Stimulated activated naive CD4-positive, alpha-beta T cell (primary cell): Measurements from ENCODE around the gene CCN6.
A peak's percentile ranks its signal among the peaks of the same experiment; 100 is the strongest.
"Not testable (repeated sequence)": the region's sequence is repeated elsewhere in the genome, so short reads cannot be mapped to it uniquely, and the experiment has no call there.

Experiments used
- DNase-seq, 6 experiments: peaks; one replicate each; lab custom pipeline; 2025; lab: John Stamatoyannopoulos, UW

CCN6 gene

DNA sequence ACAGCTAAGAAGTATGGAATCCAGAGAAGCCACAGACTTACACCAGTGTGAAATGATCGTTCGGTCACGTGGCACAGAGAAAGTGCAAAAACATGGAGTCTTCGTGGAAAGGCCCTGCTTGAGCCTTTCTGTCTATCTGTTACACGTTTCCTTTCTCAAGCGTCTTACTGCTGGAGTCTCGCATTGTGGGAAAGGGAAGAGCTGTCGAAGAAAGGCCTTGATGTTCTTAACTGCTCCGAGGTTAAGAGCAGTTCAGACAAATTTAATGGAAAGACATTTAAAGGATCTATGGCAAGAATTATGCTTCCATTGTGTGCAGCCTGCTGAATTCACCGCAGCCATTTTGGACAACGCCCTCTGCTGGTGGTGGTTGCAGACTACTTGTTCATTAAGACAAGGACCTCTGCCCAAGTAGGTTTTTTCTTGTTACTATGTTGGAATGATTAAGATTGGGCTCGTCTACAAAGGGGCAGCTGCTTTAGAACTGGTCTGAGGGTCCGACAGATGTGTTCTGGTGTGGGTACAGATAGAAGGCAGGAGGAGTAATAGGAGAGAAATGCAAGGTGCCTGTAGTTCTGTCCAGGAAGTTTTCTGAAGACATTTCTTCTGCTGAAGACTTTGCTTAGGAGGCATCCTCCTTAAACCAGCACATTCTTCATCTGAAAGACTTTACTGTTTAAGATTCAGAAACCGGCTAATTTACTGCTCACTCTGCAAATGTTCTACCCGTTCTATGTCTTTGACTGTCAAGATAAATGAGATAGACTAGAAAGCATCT, 24.7 kb upstream of the CCN6 start:
- DNase-seq: peak in 5 of 6 experiments; percentile 12 to 34 (median 24)

- DNase-seq: no peak
These were observed 23.5 kb upstream of the CCN6 start for GRCh38 chr6:112030206-112030960.

GRCh38 chr6:112030961-112031660, 22.8 kb upstream of the CCN6 start:
- DNase-seq: no peak

- no peak for DNase-seq
These were observed 21.9 kb upstream of the CCN6 start for GRCh38 chr6:112031960-112032359.

GRCh38 chr6:112032728-112033127, 21.2 kb upstream of the CCN6 start:
- DNase-seq: no peak

GRCh38 chr6:112033791-112034615, 19.9 kb upstream of the CCN6 start:
- DNase-seq: peak in 2 of 6 experiments; percentile 4 to 7

DNA sequence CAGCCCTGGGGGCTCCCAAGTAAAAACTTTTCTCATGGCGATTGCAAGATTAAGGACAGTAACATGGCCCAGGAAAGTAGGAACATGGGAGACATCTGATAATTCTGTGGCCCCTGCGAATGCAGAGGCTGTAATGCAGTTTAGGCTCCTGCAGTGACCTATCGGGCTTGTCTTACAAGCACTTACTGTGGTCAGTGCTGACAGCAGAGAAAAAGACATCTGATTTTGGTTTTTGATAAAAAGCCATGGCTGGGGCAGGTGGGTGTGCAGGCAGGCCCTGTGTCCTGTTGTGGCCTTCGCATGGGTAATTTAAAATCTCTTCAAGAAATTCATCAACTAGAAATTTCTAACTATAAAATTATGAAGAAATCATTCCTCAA, 19.3 kb upstream of the CCN6 start:
- no peak for DNase-seq

DNA sequence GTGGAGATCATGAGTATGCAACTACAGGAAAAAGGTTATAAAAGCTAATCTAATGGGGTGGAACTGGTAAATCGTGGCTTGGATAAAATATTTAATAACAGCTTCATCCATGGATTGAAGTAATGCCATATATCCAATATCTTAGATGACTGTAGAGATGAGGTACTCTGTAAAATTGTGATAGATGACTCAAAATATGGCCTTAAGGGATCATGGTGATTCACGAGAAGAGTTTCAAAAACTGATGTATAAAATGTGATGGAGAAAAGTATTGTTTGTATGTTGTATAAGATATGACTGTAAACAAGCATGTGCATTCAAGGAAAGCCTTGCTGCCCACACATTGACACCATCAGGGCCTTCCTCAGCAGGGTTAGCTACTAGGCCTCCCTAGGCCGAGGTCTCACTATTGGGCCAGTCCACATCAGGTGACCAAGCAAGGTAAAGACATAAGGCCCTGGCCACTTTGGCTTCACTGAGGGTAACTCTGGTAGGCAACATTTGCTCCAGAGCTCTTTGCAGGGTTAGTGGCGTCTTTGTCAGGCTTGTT, 17.7 kb upstream of the CCN6 start:
- DNase-seq: no peak

GRCh38 chr6:112037783-112038216, 16.1 kb upstream of the CCN6 start:
- DNase-seq: no peak

DNA sequence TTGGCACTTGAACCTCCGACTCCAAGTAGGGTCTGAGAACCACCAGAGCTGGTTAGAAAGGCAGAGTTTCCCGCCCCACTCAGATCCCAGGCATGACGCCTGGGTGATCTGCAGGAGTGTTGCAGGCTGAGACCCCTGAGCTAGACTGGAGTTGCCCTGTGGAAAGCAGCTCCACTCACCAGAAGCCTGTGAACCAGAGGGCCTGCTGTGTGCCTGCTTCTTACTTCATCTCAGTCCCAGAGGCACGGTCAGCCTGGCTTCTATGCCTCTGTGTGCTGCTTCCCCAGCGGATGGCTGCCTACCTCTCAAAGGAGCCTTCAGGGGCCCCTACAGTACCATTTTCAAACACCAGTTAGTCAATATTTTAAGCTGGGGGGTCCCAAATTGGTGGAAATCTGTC, 15.6 kb upstream of the CCN6 start:
- no peak for DNase-seq

DNA sequence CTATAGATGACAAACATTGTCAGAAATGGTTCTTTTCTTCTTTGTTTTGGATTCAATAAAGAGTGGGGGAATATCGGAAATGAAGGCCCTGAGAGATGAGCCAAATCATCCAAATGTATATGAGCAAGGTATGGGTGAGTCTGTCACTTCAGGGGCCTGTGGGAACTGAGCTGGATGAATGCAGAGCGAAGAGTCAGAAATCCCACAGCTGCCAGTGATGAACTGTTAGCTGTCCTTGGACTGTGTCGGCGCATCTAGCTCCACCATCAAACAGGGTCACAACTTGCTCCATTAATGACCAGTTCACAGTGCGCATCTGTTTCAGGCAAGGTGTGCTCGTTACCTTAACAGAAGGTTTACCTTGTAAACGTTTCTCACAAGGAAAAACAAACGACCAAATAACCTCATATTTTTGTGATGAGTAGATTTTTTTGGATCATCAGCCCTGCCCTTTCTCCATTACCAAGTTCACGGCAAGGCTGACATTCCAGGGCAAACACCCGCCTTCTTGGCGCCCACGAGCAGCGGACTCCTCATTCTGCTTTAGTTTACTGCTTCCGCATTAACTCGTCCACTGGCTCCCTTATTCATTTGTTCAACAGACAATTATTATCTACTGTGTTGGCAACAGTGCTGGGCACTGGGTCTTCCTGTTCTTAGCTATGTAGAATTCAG, 15.0 kb upstream of the CCN6 start:
- no peak for DNase-seq

GRCh38 chr6:112039431-112039770, 14.5 kb upstream of the CCN6 start:
- no peak for DNase-seq

DNA sequence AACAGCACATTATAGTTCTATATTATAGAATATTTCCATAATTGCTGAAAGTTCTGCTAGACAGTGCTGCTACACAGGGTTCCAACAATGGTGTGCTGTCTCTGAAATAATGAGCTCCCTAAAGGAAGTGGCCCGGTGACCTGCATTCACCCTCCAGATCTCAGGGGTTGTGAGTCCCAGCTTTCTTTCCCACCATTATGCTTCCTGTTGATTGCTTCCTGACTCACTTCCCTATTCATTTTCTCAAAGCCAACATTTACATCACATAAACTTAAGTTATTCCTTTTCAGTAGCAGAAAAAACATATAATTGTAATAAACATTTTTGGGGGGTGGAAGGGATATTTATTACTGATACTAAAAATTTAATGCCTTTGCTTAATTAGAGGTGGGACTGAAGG, 12.9 kb upstream of the CCN6 start:
- DNase-seq: no peak

- DNase-seq: no peak
These were observed 12.4 kb upstream of the CCN6 start for GRCh38 chr6:112041535-112041934.

DNA sequence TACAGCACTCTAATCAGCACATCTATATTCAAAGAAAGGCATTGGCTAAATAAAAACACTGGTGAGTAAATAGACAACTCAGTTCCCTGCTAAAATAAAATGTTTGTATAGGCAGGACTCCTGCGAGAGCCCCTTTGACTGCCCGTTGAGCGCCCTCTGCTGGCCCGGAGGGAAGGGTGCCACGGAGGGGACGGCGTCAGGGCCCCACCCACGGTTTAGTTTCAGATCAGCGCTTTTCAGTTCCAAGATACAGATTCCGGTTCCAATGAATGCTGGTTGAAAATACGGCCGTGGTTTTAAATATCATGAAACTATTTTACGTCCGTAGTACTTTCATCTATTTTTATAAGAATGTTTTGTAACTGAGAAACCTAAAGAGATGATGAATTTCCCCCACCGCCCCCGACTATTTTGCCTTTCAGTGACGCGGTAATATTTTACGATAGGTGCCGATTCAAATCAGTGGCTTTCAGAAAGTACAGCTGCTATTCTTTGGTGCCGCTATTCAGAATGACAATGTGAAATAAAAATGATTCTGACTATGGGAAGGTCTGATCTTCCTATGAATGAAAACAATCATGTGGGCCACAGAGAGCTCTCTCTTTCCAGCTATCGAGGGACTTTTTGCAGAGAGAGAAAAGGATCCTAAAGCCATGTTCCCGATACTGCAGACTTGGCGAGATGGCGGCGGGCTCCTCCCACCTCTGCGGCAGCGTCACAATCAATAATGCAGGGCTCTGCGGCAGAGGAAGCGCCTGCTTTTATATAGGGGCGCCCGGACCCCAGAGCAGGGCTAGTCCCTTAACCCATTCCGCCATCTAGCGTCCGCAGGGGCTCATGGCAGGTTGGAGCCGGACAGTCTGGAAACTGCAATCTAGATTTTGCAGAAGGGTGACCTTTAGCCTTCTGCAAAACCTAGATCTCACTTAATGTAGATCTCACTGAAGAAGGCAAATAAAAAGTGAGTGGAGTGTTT, 10.6 kb upstream of the CCN6 start:
- peak; percentile 82 to 92 (median 90) for DNase-seq

- DNase-seq: no peak
These were observed 9.7 kb upstream of the CCN6 start for GRCh38 chr6:112044196-112044595.

- no peak for DNase-seq
These were observed 9.0 kb upstream of the CCN6 start for GRCh38 chr6:112044856-112045255.

- DNase-seq: not testable (repeated sequence)
These were observed 6.4 kb upstream of the CCN6 start for GRCh38 chr6:112047523-112047922.

GRCh38 chr6:112049026-112049799, 4.7 kb upstream of the CCN6 start:
- DNase-seq: no peak
